HG03139 (cell line): ENCODE results near the gene CDH4.
"Not testable (repeated sequence)": the region's sequence is repeated elsewhere in the genome, so short reads cannot be mapped to it uniquely, and the experiment has no call there.

Source experiments
- ATAC-seq: cut with Tn5 transposase; IDR thresholded peaks from one replicate; pipeline ENCODE4 v1.9.1; 2021; ENCODE audit not compliant: unreplicated experiment

Gene CDH4

DNA sequence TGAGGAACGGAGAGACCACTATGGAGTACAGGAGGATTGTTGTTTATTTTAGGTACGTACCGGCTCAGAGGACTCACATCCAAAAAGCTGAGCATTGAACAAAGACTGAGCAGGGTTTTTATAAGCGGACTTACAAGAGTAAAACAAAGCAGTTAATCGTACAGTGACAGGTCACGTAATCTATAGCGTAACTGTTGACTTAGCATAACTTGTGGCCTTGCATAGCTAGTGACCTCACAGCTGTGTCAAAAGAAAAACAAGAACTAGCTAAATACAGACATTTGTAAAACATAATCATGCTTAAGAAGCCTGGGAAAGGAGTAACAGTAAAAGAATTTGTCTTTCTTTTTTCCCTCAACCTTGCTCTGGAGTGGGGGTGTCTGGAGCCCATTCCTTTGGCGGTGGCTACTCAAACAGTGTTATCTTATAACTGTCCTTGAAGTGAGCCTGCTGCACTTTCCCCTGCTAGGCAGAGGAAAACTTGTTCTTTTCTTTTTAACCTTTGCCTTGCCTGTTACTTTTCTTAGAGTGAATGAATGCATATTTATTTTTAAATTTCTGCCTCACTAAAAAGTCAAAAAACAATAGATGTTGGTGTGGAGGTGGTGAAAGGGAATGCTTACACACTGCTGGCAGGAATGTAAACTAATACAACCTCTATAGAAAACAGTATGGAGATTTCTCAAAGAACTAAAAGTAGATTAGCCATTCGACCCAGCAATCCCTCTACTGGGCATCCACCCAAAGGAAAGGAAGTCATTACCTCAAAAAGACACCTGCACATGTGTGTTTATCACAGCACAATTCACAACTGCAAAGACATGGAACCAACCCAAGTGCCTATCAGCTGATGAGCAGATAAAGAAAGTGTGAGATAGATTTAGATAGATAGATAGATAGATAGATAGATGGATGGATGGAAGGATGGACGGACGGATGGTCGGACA lies 704.6 kb downstream of the CDH4 start:
- ATAC-seq = no peak

DNA sequence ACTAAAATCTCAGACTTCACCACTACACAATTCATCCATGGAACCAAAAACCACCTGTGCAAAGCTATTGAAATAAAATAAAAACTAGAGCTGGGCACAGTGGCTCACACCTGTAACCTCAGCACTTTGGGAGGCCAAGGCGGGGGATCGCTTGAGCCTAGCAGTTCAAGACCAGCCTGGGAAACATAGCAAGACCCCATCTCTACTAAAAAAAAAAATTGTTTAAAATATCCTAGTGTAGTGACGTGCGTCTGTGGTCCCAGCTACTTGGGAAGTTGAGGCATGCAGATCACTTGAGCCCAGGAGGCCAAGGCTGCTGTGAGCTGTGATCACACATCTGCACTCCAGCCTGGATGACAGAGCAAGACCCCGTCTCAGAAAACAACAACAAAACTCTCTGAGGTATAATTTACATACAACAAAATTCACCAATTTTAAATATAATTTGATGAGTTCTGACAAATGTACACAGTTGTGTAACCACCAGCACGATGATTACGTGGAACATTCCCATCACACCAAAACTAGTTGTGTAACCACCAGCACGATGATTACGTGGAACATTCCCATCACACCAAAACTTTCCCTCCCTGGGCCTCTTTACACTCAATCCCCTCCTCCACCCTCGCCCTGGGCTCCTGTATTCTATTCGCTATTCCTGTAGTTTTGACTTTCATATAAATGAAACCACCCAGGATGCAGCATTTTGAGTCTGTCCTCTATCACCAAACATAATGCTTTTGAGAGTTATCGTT lies 706.1 kb downstream of the CDH4 start:
- no peak for ATAC-seq

DNA sequence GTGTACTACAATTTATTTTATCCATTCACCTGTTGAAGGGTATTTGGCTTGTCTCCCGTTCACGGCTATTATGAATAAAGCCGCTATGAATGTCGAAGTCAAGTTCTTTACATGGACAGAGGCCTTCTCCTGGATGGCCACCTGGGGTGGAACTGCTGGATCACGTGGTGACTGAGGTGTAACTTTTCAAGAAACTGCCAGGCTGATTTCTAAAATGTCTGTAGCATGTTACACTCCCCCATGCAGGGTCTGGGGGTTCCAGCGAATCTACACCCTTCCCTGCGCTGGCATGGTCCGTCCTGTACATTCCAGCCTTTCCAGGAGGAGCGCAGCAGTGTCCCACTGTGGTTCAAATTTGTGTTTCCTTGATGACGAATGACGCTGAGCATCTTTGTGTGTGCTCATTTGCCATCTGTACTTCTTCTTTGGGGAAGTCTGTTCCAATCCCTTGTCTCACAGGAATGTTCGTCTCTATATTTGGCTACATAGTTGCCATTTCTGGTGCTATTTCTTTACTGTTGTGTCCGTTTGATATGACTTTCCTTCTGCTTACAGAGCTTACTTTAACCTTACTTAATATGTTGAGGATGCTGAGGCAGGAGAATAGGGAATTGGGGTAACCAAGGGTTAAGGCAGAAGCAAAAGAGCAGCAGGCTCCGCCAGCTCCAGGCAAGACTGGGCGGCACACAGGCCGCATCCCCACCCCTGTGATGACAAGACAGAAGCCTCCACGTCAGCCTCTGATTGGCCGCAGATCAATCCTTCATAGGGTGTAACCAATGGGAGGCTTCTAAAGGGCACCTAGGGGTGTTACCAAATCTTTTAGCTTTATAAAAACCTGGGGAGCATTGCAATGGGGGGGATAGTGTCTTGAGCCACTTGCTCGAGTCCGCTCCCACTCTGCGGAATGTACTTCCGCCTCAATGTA lies 707.0 kb downstream of the CDH4 start:
- no peak for ATAC-seq

DNA sequence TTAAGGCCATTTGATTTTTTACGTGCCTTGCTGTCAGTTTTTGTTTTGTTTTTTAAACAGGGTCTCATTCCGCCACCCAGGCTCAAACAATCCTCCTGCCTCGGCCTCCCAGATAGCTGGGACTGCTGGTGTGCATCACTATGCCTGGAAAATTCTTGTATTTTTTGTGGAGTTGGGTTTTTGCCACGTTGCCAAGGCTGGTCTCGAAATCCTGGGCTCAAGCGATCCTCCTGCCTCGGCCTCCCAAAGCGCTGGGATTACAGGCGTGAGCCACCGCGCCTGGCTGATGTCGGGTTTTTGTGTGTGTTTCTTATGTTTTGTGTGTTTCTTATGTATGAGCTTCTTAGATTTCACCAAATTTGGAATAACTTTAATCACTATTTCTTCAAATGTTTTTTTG lies 708.8 kb downstream of the CDH4 start:
- ATAC-seq = no peak

DNA sequence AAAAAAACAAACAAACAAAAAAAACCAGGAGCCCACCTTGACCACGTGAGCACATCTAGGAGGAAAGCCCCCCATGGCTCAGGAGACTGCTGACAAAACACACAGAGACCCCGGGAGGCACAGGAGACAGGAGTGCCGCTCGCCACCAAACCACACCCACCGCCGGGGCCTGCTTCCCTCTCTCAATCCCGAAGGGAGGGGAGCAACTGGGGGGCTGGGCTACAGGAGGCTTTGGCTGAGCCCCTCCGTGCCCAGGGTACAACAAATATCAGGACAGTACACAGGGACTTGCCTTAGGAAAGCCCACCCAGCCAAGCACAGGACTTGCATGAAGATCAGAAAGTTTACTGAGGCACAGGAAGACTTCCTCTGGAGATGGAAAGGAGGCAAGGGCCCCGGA lies 711.1 kb downstream of the CDH4 start:
- no peak for ATAC-seq

DNA sequence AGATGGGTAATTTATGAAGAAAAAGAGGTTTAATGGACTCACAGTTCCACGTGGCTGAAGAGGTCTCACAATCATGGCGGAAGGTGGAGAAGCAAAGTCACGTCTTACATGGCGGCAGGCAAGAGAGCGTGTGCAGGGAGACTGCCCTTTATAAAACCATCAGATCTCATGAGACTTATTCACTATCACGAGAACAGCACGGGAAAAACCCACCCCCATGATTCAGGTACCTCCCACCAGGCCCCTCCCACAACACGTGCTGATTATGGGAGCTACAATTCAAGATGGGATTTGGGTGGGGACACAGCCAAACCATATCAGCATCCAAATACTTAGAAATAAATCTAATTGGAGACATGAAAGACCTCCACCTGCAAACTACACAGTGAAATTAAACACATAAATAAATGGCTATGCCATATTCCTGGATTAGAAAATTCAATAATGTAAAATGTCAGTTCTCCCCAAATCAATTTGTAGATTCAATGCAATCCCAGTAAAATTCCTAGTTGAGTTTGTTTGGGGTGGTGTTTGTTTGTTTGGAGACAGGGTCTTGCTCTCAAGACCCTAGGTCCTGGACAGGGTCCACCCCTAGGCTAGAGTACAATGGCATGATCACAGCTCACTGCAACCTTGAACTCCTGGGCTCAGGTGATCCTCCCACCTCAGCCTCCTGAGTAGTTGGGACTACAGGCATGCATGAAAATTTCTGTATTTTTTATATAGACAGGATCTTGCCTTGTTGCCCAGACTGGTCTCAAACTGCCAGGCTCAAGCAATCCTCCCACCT lies 712.0 kb downstream of the CDH4 start:
- ATAC-seq = no peak

DNA sequence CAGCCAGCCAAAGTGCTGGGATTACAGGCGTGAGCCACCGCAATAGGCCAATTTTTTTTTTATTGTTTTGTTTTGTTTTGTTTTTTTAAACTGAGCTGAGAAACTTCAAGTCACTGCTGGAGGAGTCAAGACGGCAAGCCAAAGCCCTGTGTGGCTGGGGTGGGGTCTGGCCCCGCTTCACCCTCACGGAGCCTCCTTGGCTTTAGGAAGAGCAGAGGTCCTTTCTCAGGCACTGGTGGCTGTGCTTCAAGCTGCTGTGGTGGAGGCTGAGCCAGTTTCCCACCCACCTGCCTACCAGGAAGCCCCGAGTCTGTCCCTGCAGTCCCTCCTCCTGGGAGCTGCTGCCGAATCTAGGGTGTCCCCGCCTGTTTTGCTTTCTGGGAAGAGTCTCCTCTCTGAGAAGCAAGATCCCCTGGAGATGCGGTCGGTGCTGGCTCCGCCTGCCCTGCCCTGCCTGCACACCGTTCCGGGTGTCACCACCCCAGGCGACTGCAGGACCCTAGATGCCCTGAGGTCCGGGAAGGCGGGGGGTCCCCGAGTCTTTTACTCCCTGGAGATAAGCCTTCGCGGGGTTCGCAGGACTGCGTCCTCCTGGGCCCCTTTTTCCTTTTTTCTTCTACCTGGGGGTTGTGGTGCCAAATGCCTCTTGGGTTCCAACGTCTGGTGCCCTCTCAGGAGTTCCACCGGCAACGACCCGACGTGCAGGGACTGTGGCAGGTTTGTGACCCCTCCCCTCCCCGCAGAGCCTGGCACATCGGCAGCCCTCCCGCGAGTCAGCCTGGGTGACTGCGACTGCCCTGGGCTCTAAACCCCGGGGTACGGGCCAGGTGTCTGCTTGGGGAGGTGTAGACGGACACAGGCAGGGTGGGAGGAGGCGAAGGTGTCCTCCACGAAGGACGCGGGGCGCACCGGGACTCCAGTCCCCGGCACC lies 712.9 kb downstream of the CDH4 start:
- no peak for ATAC-seq

DNA sequence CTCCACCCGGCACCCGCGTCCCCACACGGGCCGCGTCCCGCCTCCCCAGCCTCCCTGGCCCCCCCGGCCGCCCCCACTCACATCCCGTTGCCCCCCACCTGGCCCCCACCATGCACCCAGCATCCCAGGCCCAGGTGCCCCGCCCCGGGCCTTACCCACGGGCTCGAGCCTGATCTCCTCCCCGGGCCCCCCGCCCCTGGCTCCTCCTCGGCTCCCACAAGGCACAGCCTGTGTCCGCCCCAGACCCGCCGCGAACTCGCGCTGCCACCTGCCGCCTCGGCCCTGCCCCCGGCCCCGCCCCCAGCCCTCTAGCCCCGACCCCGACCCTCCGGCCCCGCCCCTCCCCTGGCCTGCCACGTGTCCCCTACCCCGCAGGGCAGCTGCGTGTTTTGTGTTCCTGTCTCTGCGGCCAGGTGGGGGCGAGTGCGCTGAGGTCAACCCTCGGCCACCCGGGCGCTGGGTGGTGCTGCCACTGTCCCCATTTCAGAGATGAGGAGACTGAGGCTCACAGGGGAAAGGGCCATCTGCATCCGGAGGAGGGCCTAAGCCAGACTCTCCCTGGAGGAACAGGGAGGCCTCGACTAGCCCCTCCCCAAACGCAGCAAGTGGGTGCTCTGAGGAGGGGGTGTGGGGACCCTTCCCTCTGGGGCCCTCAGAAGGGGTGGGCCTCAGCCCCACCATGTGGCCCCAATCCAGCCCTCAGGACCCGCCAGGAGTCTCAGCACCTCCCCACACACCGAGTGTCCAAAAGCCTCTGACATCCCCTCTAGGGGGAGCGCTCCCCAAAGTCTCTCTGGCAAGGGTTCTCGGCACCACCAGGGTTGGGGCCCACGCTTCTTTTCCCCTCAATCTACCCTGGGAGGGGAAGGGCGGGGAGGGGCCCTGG lies 713.8 kb downstream of the CDH4 start:
- no peak for ATAC-seq

DNA sequence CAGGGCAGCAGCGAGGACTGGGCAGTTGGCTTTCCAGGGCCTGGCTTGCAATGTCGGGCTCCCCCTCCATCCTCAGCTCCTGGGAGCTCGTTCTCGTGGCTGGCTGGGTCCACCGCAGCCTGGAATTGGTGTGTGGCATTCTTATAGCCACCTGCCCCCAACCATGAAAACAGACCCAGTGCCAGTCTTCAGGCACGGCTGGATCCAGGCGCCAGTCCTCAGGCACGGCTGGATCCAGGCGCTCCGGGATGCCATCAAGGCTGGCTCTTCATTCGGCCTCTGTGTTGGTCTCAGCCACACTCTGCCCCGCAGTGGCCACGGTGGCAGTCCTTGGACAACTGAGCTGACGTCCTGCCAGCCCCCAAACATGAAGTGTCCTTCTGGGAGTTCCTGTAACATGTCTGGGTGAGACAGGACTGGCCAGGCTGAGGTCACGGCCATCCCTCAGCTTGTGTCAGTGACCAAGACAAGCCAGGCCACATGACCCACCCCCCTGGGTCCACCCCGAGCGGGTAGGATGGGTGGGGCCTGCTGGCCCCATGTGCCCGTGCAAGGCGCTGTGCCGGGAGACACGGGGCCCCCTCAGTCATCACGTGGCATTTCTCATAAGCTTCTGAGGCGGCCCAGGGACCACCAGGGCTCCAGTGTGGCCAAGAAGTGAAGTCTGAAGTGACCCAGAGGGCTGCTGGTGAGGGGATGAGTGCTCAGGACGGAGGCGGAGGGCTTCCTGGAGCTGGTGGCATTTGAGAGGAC lies 714.6 kb downstream of the CDH4 start:
- ATAC-seq = no peak

DNA sequence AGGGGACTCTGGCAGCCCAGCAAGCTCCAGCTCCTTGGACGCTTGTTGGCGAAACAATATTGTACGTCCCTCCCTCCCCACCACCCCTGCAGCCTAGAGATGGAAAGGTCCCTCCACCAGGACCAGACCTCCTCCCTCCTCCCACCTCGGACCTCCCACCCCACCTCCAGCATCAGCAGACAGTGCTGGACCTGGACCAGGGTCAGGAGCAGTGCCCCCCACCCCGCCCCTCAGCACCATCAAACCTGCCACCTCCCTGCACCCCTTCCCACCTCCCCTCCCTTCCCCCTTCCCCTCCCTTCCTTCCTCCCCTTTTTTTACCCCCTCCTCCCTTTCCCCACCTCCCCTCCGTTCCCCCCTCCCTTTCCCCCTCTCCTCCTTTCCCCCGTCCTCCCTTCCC lies 715.2 kb downstream of the CDH4 start:
- no peak for ATAC-seq

DNA sequence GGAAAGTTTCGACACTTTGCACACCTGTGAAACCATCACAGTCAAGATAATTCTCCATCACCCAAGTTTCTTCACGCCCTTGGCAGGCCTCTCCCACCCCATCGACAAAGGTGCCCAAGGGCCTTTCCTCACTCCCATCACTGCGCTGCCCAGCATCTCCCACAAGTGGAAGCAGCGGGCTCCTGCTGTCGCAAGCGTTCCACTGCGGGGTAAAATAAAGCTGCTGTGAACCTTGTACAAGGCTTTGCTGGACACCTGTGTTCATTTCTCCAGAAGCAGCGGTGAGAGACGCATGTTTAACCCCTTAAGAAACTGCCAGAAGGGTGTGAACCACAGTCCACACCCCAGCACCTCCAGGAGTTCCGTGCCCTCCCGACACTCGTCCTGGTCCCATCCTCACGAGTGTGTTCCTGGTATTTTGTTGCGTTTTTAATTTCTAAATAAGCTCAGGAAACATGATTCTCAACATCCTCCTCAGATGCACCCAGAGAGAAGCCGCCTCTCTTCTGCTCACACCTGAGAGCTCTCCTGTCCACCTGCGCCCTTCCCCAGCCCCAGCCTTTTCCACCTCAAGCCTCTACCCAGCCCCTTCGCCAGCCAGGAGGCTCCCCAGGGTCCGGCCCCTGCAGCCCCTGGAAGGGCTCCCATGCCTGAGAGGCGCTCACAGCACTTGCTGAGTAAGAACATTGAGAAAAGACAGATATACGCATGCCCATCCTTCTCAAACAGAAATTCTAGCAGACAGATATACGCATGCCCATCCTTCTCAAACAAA lies 716.2 kb downstream of the CDH4 start:
- no peak for ATAC-seq

DNA sequence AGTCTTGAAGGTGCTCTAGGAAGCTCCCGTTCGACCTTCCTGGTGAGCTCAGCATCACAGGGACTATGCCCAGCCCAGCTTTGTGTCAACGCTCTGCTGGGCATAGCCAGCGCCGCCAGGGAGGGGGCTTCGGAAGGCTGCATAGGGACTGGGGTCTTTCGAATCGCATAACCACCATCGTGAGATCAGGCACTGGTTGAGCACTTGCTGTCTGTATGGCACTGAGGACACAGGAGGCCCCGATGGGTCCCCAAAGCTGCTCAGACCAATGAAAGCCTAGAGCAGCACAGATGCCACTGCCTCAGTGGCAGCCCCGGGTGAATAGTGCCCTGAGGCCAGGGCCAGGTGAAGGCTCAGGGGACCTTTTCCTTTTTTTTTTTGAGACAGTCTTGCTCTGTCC lies 716.9 kb downstream of the CDH4 start:
- no peak for ATAC-seq

DNA sequence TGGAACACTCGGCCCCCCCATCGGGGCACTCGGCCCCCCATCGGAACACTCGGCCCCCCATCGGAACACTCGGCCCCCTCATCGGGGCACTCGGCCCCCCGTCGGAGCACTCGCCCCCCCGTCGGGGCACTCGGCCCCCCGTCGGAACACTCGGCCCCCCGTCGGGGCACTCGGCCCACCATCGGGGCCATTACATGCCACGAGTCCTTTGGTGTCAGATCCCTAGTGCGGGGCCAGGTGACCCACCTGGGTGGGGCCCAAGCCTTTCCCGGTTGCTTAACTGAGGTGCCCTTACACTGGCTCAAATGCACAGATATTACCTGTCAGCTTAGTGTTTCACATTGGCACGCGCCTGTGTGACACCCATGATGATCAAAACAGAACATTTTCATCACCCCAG lies 717.7 kb downstream of the CDH4 start:
- no peak for ATAC-seq

DNA sequence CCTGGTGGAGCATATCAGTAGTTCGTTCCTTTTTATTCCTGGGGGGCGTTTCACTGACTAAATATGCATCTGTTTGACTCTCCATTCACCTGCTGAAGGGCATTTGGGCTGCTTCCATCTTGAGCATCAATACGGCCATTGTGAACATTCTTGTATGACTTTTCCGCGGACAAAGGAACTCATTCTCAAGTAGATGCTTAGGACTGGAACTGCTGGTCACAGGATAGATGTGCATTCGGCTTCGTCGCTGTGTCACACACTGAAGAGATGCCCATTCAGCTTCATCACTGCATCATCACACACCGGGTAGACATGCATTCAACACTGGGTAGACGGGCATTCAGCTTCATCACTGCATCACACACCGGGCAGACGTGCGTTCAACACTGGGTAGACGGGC lies 718.3 kb downstream of the CDH4 start:
- no peak for ATAC-seq

DNA sequence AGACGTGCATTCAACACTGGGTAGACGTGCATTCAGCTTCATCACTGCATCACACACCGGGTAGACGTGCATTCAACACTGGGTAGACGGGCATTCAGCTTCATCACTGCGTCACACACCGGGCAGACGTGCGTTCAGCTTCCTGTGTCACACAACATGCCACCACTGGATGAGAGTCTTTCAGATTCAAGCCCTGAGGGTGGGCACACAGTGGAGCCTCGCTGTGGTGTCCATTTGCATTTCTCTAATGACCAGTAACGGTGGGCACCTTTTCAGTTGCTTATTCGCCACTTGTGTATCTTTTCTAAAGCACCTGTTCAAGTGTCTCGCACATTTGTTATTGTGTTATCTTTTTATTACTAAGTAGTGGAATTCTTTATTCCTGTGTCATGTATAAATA lies 719.5 kb downstream of the CDH4 start:
- ATAC-seq = not testable (repeated sequence)

DNA sequence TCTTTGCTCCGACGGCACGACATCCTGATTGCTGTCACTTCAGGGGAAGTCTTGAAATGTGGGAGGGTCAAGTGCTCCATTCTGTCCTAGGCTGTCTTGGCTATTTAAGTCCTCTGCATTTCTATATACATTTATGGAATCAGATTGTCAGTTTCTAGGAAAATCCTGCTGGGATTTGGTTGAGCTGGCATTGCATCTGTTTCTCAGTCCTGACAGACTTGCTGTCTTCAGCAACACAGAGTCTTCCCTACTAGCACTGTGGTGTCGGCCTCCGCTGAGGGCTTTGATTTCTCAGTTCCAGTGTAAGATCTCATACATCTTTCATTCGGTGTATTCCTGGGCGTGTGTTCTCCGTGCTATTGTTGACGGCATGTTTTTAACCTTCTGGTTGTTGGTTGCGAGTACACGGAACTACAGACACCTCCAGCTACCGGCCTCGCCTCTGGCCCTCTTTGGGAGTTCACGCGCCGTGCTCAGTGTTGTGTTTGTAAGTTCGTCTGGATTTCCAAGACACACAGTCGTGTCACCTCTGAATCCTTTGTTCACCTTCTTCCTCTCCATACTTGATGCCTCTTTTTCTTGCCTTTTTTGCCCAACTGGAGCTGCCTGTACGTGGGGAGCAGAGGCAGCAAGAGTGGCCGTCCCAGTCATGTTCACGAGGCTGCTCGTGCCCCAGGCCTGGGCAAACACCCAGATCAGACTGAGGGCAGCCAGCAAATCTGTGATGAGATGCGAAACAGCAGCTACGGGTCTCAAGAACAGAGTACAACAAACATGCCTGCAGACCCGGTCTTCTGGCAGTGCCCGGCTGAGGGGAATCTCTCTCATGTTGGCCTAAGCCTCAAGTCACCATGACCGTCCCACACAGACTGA lies 720.8 kb downstream of the CDH4 start:
- no peak for ATAC-seq
